GM12873 (cell line): ENCODE measurements around the gene GBE1.

Source experiments
- CTCF ChIP-seq: IDR thresholded peaks from 2 replicates; pipeline ENCODE4 v1.5.1; 2012; ENCODE audit warnings: low read depth, mild to moderate bottlenecking, moderate library complexity, low read length, control low read depth; ENCODE audit not compliant: insufficient read depth; ENCODE audit errors: missing control alignments

The GBE1 gene

GRCh38 chr3:81696090-81696489, 65.4 kb downstream of the GBE1 start:
- TF ChIP-seq CTCF: no peak

- TF ChIP-seq CTCF: no peak
These were observed 66.1 kb downstream of the GBE1 start for GRCh38 chr3:81695302-81695701.

- TF ChIP-seq CTCF: no peak
These were observed 66.8 kb downstream of the GBE1 start for GRCh38 chr3:81694662-81695061.

- TF ChIP-seq CTCF: no peak
These were observed 68.7 kb downstream of the GBE1 start for GRCh38 chr3:81692766-81693165.

- TF ChIP-seq CTCF: no peak
These were observed 71.8 kb downstream of the GBE1 start for GRCh38 chr3:81689617-81690016.

- no peak for TF ChIP-seq CTCF
These were observed 76.6 kb downstream of the GBE1 start for GRCh38 chr3:81684751-81685395.

- no peak for TF ChIP-seq CTCF
These were observed 84.6 kb downstream of the GBE1 start for GRCh38 chr3:81676706-81677456.
